Stimulated activated CD4-positive, alpha-beta T cell treated with anti-CD3 and anti-CD28 coated beads, Interleukin-12 subunit alpha, Interleukin-12 subunit beta, amount 100 ng/mL, for 24 hours (primary cell): ENCODE measurements around the gene DCP1A.
"Not testable (repeated sequence)": the region's sequence is repeated elsewhere in the genome, so short reads cannot be mapped to it uniquely, and the experiment has no call there.

Source experiments
- DNase-seq, 2 experiments: peaks; one replicate each; pipeline ENCODE4 v3.0.0-alpha.2; 2020; ENCODE audit warnings: low read depth in 2 of 2

The DCP1A gene

GRCh38 chr3:53347261-53348064 lies at the start of gene DCP1A:
DCP1A (minus strand) TSS chr3:53347543; CDS start chr3:53347517, 26 bp downstream.
- DNase-seq: peak; percentile 90 to 91

DNA sequence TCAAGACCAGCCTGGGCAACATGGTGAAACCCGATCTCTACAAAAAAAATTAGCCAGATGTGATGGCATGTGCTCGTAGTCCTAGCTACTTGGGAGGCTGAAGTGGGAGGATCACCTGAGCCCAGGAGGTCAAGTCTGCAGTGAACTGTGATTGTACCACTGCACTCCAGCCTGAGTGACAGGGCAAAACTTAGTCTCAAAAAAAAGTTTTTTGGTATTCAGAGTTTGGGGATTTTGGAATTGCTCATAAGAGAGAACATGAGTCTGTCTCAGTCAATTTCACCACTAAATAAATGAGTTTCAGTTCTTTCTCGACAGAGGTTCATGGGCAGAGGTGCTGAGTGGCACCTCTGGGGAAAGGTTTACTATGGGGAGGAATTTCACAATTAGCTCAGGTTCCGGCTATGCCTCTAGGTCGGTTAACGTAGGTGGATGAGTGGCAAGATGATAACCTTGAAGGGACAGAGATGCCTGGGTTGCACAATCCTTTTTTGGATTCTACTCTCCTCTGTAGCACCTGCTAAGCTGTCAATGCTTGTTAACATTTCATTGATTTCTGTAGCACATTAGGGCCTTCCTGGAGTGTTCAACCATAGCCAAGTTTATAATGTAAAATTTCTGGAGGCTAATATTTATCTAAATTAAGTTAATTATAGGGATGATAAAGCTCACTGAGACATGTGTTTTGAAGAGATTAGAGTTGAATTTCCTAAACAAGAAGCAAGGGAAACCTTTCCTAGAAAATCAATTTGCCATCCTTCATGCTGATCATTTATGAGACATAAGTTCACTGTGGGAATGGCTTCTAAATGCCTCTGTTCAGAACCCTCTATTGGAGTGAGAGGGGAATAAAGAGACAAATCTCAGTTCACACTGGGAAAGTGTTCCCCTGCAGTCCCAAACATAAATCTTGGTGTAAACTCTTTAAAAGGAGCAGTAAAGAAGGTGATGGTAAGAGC lies 37.4 kb upstream of the DCP1A start:
- no peak for DNase-seq

DNA sequence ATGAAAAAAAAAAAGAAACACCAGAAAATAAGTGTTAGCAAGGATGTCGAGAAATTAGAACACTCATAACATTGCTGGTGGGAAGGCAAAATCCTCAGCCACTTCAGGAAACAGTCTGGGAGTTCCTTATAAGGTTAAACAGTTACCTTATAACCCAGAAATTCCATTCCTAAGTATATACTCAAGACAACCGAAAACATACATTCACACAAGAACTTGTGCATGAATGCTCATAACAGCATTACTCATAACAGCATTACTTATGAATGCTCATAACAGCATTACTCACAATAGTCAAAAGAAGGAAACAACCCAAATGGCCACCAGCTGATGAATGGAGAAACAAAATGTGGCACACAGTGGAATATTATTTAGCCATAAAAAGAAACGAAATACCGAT lies 34.8 kb upstream of the DCP1A start:
- no peak for DNase-seq

DNA sequence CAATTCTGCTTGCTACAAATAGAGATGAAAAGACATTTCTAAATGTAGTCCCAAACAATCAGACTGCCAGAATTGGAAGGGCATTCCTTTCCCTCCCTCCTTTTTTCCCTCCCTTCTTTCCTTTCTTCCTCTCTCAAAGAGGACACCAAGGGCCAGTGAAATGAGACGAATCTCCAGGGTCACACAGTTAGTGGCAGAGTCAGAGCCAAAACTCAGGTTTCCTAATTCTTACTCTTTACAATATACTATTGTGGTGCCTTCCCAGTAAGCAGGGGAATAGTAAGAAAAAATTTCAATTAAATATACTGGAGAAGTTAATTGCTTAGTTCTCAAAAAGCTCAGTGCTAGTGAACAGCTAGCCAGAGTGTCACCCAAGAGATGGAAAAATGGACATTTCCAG lies 33.0 kb upstream of the DCP1A start:
- no peak for DNase-seq

GRCh38 chr3:53379898-53380297 lies 32.6 kb upstream of the DCP1A start:
- no peak for DNase-seq

DNA sequence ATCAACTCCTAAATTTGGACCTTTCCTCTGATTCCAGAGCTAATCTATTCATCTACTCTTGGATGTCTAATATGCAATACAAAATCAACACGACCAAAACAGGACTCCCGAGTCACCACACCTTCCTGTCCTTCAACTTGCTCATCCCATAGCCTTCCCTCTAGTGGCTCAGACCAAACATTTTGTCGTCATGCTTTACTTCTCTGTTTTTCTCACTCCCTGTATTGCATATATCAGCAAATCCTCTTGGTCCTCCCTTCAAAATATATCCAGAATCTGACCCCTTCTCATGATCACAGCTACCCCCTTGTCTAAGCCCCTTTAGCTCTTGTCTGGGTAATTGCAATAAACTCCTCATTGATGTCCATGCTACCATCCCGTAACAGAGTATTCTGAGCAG lies 30.5 kb upstream of the DCP1A start:
- no peak for DNase-seq

DNA sequence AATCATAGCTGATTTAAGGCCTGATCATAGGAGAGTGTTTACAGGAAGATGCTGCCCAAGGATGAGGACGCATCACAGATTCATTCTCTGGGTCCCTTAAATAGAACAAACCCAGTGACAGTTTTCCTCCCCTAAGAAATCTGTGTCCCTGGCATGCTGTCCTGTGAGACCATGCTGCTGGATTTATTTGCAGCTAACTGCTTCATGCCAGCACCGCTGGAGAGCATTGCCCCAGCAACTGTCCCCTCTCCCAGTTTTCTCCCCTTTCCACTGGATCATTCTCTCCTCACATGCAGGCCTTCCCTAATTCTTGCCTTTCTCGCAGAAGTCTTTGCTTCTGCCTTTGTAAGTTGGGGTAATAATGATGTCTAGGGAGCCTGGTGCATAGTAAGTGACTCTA lies 29.3 kb upstream of the DCP1A start:
- DNase-seq: no peak

GRCh38 chr3:53375019-53375418 lies 27.7 kb upstream of the DCP1A start:
- DNase-seq: peak; percentile 13 to 52

DNA sequence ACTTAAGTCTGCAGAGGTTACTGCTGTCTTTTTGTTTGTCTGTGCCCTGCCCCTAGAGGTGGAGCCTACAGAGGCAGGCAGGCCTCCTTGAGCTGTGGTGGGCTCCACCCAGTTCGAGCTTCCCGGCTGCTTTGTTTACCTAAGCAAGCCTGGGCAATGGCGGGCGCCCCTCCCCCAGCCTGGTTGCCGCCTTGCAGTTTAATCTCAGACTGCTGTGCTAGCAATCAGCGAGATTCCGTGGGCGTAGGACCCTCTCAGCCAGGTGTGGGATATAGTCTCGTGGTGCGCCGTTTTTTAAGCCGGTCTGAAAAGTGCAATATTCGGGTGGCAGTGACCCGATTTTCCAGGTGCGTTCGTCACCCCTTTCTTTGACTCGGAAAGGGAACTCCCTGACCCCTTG lies 23.4 kb upstream of the DCP1A start:
- DNase-seq: not testable (repeated sequence)

DNA sequence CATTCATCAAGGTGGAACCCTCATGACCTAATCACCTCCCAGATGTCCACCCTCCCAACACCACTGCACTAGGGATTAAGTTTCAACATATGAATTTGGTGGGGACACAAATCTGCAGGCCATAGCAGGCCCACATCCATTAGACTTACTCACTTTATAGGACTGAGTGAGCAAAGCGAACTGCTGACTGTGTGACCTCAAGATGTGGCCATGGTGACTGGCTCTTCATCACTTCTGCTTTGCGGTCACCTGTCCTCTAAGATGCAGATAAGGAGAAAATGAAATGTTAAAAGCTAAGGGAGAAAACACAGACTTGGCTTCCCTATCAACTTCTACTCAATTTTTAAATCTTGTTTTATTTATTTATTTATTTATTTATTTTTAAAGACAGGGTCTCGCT lies 14.5 kb upstream of the DCP1A start:
- DNase-seq: no peak

- DNase-seq: no peak
Observed at GRCh38 chr3:53357458-53357857, 10.1 kb upstream of the DCP1A start.

DNA sequence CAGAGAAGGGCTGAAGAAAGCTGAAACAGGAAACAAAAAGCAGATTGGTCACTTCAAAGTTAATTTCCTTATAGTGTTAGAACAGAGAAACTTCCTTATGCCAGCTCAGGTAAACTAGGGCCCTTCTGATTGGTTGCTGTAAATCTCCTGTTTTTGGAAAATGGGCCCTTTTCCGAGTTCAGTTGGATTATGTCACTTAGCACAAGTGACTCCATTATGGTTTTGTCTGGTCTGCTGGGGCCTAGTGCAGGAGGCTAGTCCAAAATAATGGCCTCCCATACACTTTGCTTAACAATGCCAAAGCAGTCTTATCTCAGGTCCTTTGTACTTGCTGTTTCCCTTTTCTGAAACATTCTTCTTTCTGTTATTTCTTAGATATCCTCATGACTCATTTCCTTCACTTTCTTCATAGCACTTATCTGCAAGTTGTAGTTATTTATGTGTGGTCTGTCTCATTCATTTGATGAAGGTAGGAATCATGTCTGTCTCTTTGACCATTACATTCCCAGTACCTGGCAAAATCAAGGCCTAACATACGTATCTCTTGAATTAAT lies 7.7 kb upstream of the DCP1A start:
- no peak for DNase-seq

GRCh38 chr3:53353202-53353601 lies 5.9 kb upstream of the DCP1A start:
- DNase-seq: no peak

DNA sequence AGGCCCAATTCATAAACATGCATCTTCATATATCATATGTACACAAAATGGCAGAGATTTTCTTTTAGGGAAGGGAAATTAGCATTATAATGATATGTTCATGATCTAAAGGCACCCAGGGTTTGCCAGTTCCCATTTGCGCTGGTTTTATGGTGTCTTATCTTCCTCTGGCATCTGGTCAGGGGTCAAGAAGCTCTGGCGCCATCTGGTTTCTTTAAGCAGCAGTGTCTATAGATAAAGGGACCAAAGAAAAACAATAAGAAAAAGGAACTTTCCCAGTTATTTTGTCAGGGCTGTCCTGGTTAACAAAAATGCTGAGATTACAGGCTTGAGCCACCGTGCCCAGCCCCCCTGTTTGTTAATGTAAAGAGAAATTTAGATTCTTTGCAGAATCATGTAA lies 3.3 kb upstream of the DCP1A start:
- DNase-seq: no peak

- not testable (repeated sequence) for DNase-seq
Observed at GRCh38 chr3:53348118-53348517, 775 bp upstream of the DCP1A start.

DNA sequence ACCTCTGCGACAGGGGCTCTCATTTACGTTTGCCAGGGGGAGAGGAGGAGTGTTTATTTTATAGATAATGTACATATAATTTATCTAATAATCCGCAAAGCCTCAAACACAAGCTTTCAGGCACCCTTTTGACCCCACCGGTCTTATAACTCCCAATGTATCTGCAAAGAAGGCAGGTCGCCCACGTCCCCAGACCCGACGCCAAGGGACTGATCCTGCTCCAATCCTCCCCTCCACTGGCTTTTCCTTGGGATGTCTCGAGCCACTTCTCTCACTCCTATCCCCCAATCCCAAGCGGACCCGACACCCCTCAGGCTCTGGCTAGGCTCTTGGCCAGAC lies 452 bp downstream of the DCP1A start:
- no peak for DNase-seq

DNA sequence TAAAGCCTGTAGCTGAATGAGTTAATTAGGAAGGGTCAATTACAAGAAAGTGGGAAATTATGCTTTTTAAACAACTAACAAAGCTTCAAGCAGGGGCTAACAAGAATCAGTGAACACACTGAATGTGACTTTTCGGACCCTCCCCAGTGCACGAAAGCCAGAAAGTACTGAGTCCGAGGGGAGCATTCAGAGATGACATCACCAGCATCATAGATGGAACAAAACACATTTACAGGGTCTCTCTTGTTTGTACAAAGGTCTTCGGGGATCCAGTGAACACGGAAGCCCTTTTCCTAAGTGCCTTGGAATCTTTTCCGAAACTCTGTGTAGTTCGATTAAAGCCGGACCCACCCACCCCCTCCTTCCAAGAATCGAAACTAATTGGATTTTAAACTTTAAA lies 829 bp downstream of the DCP1A start:
- no peak for DNase-seq

DNA sequence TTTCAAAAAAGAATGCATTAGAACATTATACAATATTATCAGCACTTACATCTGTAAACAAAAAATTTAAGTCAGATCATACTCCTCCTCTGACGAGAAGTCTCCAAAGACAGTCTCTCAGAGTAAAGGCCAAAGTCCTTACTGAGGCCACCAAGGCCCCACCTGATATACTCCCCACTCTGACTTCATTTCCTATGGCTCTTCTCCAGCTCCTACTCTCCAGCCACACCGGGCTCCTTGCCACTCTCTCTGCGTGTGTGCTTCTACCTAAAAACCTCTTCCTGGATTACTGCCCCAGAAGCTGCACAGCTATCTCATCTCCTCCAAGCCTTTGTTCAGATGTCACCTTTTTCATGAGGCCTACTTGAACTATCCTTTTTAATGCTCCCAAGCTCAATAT lies 5.0 kb downstream of the DCP1A start:
- DNase-seq: no peak

- no peak for DNase-seq
Observed at GRCh38 chr3:53337167-53337940, 10.0 kb downstream of the DCP1A start.

DNA sequence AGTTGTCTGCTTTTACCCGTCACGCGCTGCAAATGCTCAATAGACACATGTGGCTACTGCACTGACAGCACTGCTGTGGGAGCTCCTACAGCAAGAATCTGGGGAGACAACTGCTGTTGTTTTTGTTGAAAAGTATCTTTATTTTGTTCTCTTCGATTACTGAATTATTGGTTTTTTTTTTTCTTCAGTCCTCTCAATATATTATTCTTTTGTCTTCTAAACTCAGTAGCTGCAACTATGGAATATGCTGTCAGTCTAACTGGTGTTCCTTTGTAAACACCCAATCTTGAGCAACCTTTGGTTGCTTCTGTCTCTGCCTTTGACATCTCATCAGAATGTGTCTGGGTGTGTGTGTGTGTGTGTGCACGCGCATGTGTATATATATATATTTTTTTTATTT lies 12.6 kb downstream of the DCP1A start:
- DNase-seq: no peak

DNA sequence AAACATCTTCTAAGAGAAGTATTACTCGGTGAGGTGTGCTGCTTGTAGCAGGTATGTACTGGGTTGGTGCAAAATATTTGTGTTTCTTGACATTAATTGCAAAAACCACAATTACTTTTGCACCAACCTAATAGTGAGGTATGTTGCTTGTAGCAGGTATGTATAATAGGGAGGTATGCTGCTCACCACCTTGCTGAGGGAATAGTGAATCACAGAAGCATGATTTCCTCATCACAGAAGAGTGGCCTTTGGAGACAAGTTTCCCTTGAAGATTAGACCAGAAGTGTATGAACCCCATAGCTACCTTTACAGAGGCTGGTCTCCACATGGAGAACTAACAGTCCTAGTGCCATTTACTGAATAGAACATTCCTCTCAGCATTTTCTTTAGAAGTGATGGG lies 15.5 kb downstream of the DCP1A start:
- no peak for DNase-seq

GRCh38 chr3:53329897-53330296 lies 17.4 kb downstream of the DCP1A start:
- DNase-seq: no peak
